Keratinocyte (primary cell): ENCODE results near the gene MAP3K6. TPM values are rescaled to one million over a fixed set of nuclear protein-coding genes. Genes with fewer than 3 reads are reported as not detected.
A peak's percentile ranks its signal among the peaks of the same experiment; 100 is the strongest.

Experiments used
- DNase-seq: peaks from one replicate; pipeline ENCODE4 v3.0.0-alpha.2; 2011; ENCODE audit warnings: low read depth, missing footprints, low spot score
- FAIRE-seq: peaks from 2 replicates; lab custom pipeline; 2011; peaks lifted over from hg19 to GRCh38; lab: Jason Lieb, UNC
- H2AFZ ChIP-seq: 2 replicates; pipeline ENCODE4 v1.6.0; 2012; ENCODE audit warnings: low read length, control low read depth, inconsistent platforms; ENCODE audit not compliant: control insufficient read depth
- H3K27ac ChIP-seq: 2 replicates; pipeline ENCODE4 v1.5.1; 2011; ENCODE audit warnings: low read length; ENCODE audit not compliant: control insufficient read depth, insufficient read depth
- H3K27me3 ChIP-seq: 3 replicates; pipeline ENCODE4 v1.6.0; 2011; ENCODE audit warnings: low read length; ENCODE audit not compliant: control insufficient read depth, insufficient read depth; ENCODE audit errors: extremely low read depth
- H3K36me3 ChIP-seq, 2 experiments: 2 replicates in 1 of 2; 3 replicates in 1 of 2; pipeline ENCODE4 v1.5.1; 2011; ENCODE audit warnings: low read length in 2 of 2, mild to moderate bottlenecking in 1 of 2; ENCODE audit not compliant: control insufficient read depth in 2 of 2, insufficient read depth in 2 of 2; ENCODE audit errors: extremely low read depth in 1 of 2
- H3K4me1 ChIP-seq: 3 replicates; pipeline ENCODE4 v1.5.1; 2011; ENCODE audit warnings: low read length; ENCODE audit not compliant: control insufficient read depth, insufficient read depth; ENCODE audit errors: extremely low read depth
- H3K4me2 ChIP-seq: 3 replicates; pipeline ENCODE4 v1.6.0; 2011; ENCODE audit warnings: low read depth, low read length; ENCODE audit not compliant: control insufficient read depth, insufficient read depth; ENCODE audit errors: extremely low read depth
- H3K4me3 ChIP-seq, 3 experiments: fragments of 200-600 bp in 1 of 3; sonication (generic) in 1 of 3; 2 replicates in 2 of 3; 3 replicates in 1 of 3; pipeline ENCODE4 v1.5.1; 2011 to 2016; ENCODE audit warnings: low read length in 3 of 3, mild to moderate bottlenecking in 3 of 3, control low read depth in 2 of 3, inconsistent platforms in 1 of 3, low read depth in 1 of 3, mixed read lengths in 1 of 3, mixed run types in 1 of 3, moderate library complexity in 1 of 3; ENCODE audit not compliant: control insufficient read depth in 2 of 3, insufficient read depth in 2 of 3; ENCODE audit errors: extremely low read depth in 1 of 3
- H3K79me2 ChIP-seq: 2 replicates; pipeline ENCODE4 v1.6.0; 2012; ENCODE audit warnings: low read length; ENCODE audit not compliant: control insufficient read depth, insufficient read depth
- H3K9ac ChIP-seq: 3 replicates; pipeline ENCODE4 v1.6.0; 2011; ENCODE audit warnings: low read length; ENCODE audit not compliant: control insufficient read depth, insufficient read depth; ENCODE audit errors: extremely low read depth
- H3K9me1 ChIP-seq: 3 replicates; pipeline ENCODE4 v1.6.0; 2011; ENCODE audit warnings: low read length; ENCODE audit not compliant: control insufficient read depth, insufficient read depth; ENCODE audit errors: extremely low read depth
- H3K9me3 ChIP-seq: 2 replicates; pipeline ENCODE4 v1.5.1; 2012; ENCODE audit warnings: low read depth, low read length; ENCODE audit not compliant: control insufficient read depth
- H4K20me1 ChIP-seq: 3 replicates; pipeline ENCODE4 v1.6.0; 2011; ENCODE audit warnings: low read length; ENCODE audit not compliant: control insufficient read depth, insufficient read depth; ENCODE audit errors: extremely low read depth
- CTCF ChIP-seq, 3 experiments: IDR thresholded peaks in 1 of 3; conservative IDR thresholded peaks in 1 of 3; optimal IDR thresholded peaks in 1 of 3; 2 replicates in 2 of 3; 3 replicates in 1 of 3; pipeline versions ENCODE3 to v1.5.1; 2011; ENCODE audit warnings: low read length in 3 of 3, mild to moderate bottlenecking in 3 of 3, moderate library complexity in 2 of 3, control low read depth in 1 of 3, inconsistent platforms in 1 of 3; ENCODE audit not compliant: insufficient read depth in 2 of 3; ENCODE audit errors: extremely low read depth in 1 of 3
- EZH2 ChIP-seq: IDR thresholded peaks from one replicate; pipeline ENCODE4 v1.6.1; 2012; ENCODE audit warnings: inconsistent platforms, mild to moderate bottlenecking, low read length, moderate library complexity
- dilution Hi-C: fragments of 300-500 bp; cut with MboI; formaldehyde crosslinking; loops from one replicate; pipeline ENCODE4 v1.7.0; 2020; ENCODE audit warnings: low sequenced_read_pairs; ENCODE audit not compliant: extremely low pct_ligation_motif_present
- polyA plus RNA-seq, 5 experiments: library from polyadenylated mRNA; depleted of rRNA in 3 of 5; stranded (reverse) in 3 of 5; stranded (forward) in 1 of 5; unstranded in 1 of 5; fragments of >200 nt; gene quantifications; 1 replicate in 1 of 5; 2 replicates in 3 of 5; 3 replicates in 1 of 5; pipeline versions ENCODE4 v1.2.1 to v1.2.3, GENCODE V29; 2011 to 2012; ENCODE audit warnings: missing spikeins in 2 of 5, low read depth in 1 of 5, low replicate concordance in 1 of 5

Gene MAP3K6
- polyA plus RNA-seq, 1 donor (not counting 4 experiments of a cell fraction or from before 2014, with no cell fraction given) = 13.4 TPM

- no peak for DNase-seq
- Histone ChIP-seq H3K9me3 (no peaks in the 10 kb centered on the region), H3K79me2 (no peaks in the 10 kb centered on the region), H3K9ac (peak overlapping the region; percentile 15), H3K4me2 (no peak overlapping the region), H3K27ac (no peak overlapping the region), H2AFZ (no peak overlapping the region), H3K9me1 (no peaks in the 10 kb centered on the region), H3K36me3 (peaks cover 17 to 35% of the 10 kb centered on the region in 2 experiments), H3K4me3 (no peak overlapping the region), H3K27me3 (no peaks in the 10 kb centered on the region), H4K20me1 (peaks cover 3% of the 10 kb centered on the region), H3K4me1 (peaks cover 6% of the 10 kb centered on the region)
- dilution Hi-C loops = no loop called here
- FAIRE-seq = no peak
- TF ChIP-seq EZH2 (no peak), CTCF (optimal IDR thresholded peaks at IDR 0.05 in 1 of 3, IDR thresholded peaks at IDR 0.05 in 1 of 3, conservative IDR thresholded peaks at IDR 0.05 in 1 of 3; ENCODE audit: extremely low read depth in 1 of 3, insufficient read depth in 2 of 3, low read length in 3 of 3) (peak in 1 of 3 experiments; percentile 42)
Observed at GRCh38 chr1:27356619-27357280, 10.0 kb downstream of the MAP3K6 start.

- no peak overlapping the region for H3K9ac ChIP-seq
- no peaks in the 10 kb centered on the region for H3K27me3 ChIP-seq
- DNase-seq (no peak), FAIRE-seq (no peak)
- no peaks in the 10 kb centered on the region for H3K9me3 ChIP-seq
- H3K27ac ChIP-seq = no peak overlapping the region
- dilution Hi-C loops = no loop called here
- H3K9me1 ChIP-seq = no peaks in the 10 kb centered on the region
- H3K4me1 ChIP-seq = peaks cover 6% of the 10 kb centered on the region
- H2AFZ ChIP-seq = no peak overlapping the region
- peaks cover 3% of the 10 kb centered on the region for H4K20me1 ChIP-seq
- H3K79me2 ChIP-seq = no peaks in the 10 kb centered on the region
- peaks cover 12 to 34% of the 10 kb centered on the region in 2 experiments for H3K36me3 ChIP-seq
- no peak overlapping the region for H3K4me2 ChIP-seq
- TF ChIP-seq EZH2 = no peak
- TF ChIP-seq CTCF (optimal IDR thresholded peaks at IDR 0.05 in 1 of 3, IDR thresholded peaks at IDR 0.05 in 1 of 3, conservative IDR thresholded peaks at IDR 0.05 in 1 of 3; ENCODE audit: extremely low read depth in 1 of 3, insufficient read depth in 2 of 3, low read length in 3 of 3) = no peak
- no peak overlapping the region for H3K4me3 ChIP-seq
Observed at GRCh38 chr1:27356277-27356618, 10.5 kb downstream of the MAP3K6 start.
